Measurements from ENCODE around the gene ACADS.

The ACADS gene

DNA sequence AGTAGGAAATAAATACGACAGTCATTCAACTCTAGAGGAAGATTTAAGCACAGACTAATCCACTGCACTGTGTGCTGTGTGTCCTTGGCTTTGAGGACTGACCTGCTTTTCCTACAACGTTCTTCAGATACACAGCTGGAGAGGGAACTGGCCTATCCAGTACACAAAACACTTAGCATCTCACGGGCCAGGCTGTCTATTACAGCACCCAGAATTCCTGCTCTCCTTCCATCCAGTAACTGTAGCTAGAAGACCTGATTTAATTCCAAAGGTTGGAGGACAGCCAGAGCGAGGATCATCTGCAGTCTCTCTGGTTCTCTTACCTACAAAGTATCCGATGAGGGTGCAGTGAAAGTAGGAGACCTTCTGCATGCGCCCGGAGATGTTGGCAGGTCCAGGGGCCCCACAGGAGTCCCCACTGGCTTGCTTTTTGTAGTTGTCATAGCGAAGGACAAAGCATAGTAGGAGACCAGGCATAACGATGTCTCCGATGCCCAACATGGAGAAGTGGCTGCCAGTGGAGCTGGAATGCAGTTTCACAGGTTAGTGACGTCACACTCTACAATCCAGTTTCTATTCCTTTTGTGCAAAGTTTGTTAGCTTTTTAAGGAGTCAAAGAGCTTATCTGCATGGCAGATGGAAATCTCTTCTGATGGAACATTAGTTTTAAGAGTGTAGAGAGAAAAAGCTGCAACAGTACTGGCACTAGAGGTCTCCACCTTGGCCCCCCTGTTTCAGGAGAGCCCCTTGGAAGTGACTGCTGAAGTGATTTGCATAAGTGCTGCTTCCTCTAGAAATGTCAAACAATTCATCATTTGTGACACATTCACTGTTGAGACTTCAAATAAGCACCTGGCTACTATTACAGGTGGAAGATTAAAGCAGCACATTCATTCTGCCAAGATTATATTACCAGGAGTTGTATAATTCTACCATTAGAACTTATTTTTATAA, 41.7 kb downstream of the ACADS start:
- H3K4me1 ChIP-seq (ENCODE audit: insufficient read depth, poor library complexity, severe bottlenecking) = no peaks in the 10 kb centered on the region
- DNase-seq (ENCODE audit: low spot score) (no peak), ATAC-seq (ENCODE audit: low read depth) (no peak)
- no peaks in the 10 kb centered on the region for H3K9me3 ChIP-seq (ENCODE audit: severe bottlenecking)
- H3K36me3 ChIP-seq (ENCODE audit: low read depth) = peaks cover 42% of the 10 kb centered on the region
- TF ChIP-seq, protein P1, sequence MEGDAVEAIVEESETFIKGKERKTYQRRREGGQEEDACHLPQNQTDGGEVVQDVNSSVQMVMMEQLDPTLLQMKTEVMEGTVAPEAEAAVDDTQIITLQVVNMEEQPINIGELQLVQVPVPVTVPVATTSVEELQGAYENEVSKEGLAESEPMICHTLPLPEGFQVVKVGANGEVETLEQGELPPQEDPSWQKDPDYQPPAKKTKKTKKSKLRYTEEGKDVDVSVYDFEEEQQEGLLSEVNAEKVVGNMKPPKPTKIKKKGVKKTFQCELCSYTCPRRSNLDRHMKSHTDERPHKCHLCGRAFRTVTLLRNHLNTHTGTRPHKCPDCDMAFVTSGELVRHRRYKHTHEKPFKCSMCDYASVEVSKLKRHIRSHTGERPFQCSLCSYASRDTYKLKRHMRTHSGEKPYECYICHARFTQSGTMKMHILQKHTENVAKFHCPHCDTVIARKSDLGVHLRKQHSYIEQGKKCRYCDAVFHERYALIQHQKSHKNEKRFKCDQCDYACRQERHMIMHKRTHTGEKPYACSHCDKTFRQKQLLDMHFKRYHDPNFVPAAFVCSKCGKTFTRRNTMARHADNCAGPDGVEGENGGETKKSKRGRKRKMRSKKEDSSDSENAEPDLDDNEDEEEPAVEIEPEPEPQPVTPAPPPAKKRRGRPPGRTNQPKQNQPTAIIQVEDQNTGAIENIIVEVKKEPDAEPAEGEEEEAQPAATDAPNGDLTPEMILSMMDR (IDR thresholded peaks at IDR 0.05; ENCODE audit: poor library complexity, severe bottlenecking) = no peak
- no peaks in the 10 kb centered on the region for H3K27me3 ChIP-seq (ENCODE audit: insufficient read depth, poor library complexity, severe bottlenecking)
- H3K27ac ChIP-seq (ENCODE audit: poor library complexity, severe bottlenecking) = no peak overlapping the region
- no peak overlapping the region for H3K4me3 ChIP-seq (ENCODE audit: severe bottlenecking)

DNA sequence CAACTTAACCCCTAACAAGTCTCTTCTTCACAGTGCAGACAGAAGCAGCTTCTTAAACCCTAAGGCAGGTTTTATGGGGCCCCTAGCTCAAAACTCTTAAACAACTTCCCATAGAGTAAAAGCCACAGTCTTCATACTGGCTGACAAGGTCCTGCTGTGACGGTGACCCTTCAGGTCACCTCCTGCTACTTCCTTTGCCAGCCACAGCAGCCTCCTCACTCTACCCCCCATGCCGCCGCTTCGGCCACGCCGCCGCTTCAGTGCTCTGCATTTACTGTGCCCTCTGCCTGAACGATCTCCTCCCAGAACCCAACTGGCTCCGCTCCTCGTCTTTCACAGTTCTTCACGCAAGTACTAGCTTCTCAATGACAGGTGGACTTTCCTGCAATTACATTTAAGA, 45.5 kb downstream of the ACADS start:
- Histone ChIP-seq H3K27ac (ENCODE audit: poor library complexity, severe bottlenecking) (no peak overlapping the region), H3K4me3 (ENCODE audit: severe bottlenecking) (no peak overlapping the region), H3K36me3 (ENCODE audit: low read depth) (peaks cover 25% of the 10 kb centered on the region), H3K4me1 (ENCODE audit: insufficient read depth, poor library complexity, severe bottlenecking) (no peaks in the 10 kb centered on the region), H3K9me3 (ENCODE audit: severe bottlenecking) (no peaks in the 10 kb centered on the region), H3K27me3 (ENCODE audit: insufficient read depth, poor library complexity, severe bottlenecking) (no peaks in the 10 kb centered on the region)
- DNase-seq (ENCODE audit: low spot score) = no peak
- TF ChIP-seq, protein P1 (IDR thresholded peaks at IDR 0.05; ENCODE audit: poor library complexity, severe bottlenecking) = no peak
- no peak for ATAC-seq (ENCODE audit: low read depth)

DNA sequence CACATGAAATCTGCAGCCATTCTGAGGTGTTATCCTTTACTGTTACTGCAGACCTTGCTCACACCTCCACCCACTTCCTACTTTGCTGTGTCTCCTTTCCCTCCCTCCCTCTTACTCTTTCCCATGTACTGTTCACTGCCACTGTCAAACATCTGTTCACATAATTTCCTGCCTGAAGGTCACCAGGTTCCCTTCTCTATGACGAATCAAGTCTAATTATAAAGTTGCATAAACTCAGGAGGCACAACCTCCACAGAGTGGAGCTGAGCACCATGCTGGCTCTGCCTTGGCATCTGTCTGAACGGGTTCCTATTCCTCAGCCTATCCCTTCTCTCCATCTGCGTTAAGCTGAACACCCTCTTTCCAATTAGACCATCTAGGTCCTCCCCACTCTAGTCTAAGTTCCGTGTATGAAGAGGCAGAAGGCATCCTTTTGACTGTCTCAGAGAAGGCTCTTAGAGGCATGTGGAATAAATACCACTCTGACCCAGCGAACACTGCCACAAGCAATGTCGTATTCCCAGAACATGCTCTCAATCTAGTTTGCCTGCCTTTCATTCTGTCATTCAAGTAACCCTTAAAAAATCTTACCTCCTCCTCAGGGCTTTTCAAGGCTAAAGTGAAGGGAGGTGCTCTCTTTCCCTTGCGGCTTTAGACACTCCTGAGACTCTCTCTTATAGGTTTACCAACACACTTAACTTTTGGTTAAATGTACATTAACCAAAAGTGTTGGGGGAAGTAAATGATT, 48.7 kb downstream of the ACADS start:
- ATAC-seq (ENCODE audit: low read depth) = no peak
- H3K27ac ChIP-seq (ENCODE audit: poor library complexity, severe bottlenecking) = no peak overlapping the region
- TF ChIP-seq, protein P1 (IDR thresholded peaks at IDR 0.05; ENCODE audit: poor library complexity, severe bottlenecking) = no peak
- no peak overlapping the region for H3K4me3 ChIP-seq (ENCODE audit: severe bottlenecking)
- H3K9me3 ChIP-seq (ENCODE audit: severe bottlenecking) = no peaks in the 10 kb centered on the region
- H3K4me1 ChIP-seq (ENCODE audit: insufficient read depth, poor library complexity, severe bottlenecking) = no peaks in the 10 kb centered on the region
- DNase-seq (ENCODE audit: low spot score) = no peak
- H3K27me3 ChIP-seq (ENCODE audit: insufficient read depth, poor library complexity, severe bottlenecking) = no peaks in the 10 kb centered on the region
- peaks cover 4% of the 10 kb centered on the region for H3K36me3 ChIP-seq (ENCODE audit: low read depth)

DNA sequence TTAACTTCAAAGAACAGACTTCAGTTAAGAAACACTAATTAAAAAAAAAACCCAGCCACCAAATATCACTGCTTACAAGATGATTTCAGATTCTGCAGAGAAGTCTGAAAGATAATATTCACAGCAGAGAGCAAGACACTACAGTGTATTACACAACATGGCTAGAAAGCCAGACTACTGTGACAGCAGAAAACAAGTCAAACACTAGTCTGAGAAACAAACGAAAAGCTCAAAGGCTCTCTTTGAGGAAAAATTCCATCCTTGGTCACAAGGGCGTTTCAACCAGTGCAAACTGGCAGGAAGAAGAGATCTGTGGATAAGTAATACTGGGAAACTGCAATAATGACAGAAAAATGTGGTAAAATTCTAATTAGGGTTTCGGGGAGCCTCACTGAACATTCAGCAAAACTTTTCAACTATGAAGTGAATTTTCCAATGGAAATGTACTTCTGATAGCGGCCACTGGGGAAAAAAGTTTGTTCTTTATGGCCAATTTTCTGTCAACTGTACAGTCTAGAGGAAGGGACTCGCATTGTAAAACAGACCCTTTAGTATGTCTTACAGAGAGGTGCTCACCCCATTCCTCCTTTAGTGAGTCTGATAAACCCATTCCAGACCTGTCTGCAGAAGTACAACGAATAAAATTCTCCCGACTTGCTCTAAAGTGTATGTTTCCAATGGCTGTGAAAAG, 50.4 kb downstream of the ACADS start:
- no peak overlapping the region for H3K4me3 ChIP-seq (ENCODE audit: severe bottlenecking)
- H3K9me3 ChIP-seq (ENCODE audit: severe bottlenecking) = no peaks in the 10 kb centered on the region
- H3K27ac ChIP-seq (ENCODE audit: poor library complexity, severe bottlenecking) = no peak overlapping the region
- no peaks in the 10 kb centered on the region for H3K27me3 ChIP-seq (ENCODE audit: insufficient read depth, poor library complexity, severe bottlenecking)
- no peaks in the 10 kb centered on the region for H3K4me1 ChIP-seq (ENCODE audit: insufficient read depth, poor library complexity, severe bottlenecking)
- TF ChIP-seq, protein P1 (IDR thresholded peaks at IDR 0.05; ENCODE audit: poor library complexity, severe bottlenecking) = no peak
- ATAC-seq (ENCODE audit: low read depth) (no peak), DNase-seq (ENCODE audit: low spot score) (no peak)
- peaks cover 10% of the 10 kb centered on the region for H3K36me3 ChIP-seq (ENCODE audit: low read depth)

All from RWPE2 (cell line).